GM19324 (cell line): ENCODE results near the gene GATAD1.
"Not testable (repeated sequence)": the region's sequence is repeated elsewhere in the genome, so short reads cannot be mapped to it uniquely, and the experiment has no call there.

Source experiments
- ATAC-seq: cut with Tn5 transposase; IDR thresholded peaks from one replicate; pipeline ENCODE4 v1.9.1; 2021; ENCODE audit warnings: mild to moderate bottlenecking, moderate library complexity; ENCODE audit not compliant: unreplicated experiment, low FRiP score

Gene GATAD1

DNA sequence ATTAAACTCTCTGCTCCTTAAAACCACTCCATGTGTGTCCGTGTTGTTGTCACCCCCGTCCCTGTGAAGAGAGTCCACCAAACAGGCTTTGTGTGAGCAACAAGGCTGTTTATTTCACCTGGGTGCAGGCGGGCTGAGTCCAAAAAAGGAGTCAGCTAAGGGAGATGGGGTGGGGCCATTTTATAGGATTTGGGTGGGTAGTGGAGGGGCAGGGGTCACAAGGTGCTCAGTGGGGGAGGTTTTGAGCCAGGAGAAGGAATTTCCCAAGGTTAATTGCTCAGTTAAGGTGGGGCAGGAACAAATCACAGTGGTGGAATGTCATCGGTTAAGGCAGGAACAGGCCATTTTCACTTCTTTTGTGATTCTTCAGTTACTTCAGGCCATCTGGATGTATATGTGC lies 31.9 kb downstream of the GATAD1 start:
- not testable (repeated sequence) for ATAC-seq

- ATAC-seq: not testable (repeated sequence)
These were observed 36.3 kb downstream of the GATAD1 start for GRCh38 chr7:92483624-92484023.

- ATAC-seq: not testable (repeated sequence)
These were observed 36.9 kb downstream of the GATAD1 start for GRCh38 chr7:92484226-92484625.

GRCh38 chr7:92485267-92485892 lies 38.1 kb downstream of the GATAD1 start:
- ATAC-seq: no peak

GRCh38 chr7:92485974-92486373 lies 38.7 kb downstream of the GATAD1 start:
- no peak for ATAC-seq

DNA sequence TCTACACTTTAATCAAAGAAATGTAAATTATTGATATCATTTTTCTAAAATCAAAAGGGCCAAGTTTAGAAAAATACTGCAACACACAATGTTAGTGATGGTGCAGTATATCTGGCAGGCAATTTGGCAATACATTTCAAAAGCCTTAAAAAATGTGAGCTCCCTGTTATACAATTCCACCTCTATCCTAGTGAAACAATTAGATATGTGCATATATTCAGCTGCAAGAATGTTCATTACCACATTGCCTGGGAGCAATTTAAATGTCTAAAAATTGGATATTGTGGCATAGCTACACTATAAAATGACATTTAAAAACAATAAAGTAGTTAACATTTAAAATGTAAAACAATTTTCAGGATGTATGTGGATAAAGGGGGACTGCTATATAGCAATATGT lies 40.5 kb downstream of the GATAD1 start:
- no peak for ATAC-seq

GRCh38 chr7:92489634-92490033 lies 42.4 kb downstream of the GATAD1 start:
- ATAC-seq: no peak

- no peak for ATAC-seq
These were observed 49.6 kb downstream of the GATAD1 start for GRCh38 chr7:92496876-92497275.

DNA sequence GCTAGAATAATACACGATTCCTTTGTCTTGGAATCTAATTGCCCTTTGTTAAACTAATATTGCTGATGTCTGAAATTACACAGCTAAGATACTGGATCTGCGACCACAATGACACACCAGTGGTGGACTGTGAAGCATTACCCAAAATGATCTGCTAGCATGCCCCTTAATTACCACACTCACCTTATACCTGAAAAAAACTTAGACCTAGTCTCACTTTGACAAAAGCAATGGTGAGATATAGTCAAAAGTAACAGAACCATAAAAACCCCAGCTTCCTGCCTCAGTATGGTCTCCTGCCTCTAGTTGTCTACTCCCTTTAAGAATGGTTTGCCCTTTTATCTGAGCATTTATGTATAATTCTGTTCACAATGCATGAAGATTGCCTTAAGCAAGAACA lies 51.3 kb downstream of the GATAD1 start:
- ATAC-seq: no peak

DNA sequence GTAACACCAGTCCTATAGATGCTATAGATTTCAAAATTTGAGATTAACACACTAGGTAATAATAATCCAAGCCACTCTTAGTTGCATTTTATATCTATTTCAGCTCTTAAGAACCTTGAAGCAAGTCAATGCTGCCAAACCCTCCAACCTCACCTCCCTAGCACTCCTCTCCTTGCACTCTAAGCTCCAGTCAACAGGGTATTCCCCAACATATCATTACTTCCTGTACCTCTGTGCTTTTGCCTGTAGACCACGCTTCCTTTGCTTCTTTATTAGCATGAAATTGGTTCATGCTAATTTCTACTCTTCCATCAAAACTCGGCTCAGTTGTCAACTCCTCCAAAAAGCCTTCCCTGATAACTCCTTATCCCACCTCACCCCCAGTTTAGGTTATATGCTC lies 56.5 kb downstream of the GATAD1 start:
- ATAC-seq: no peak

- no peak for ATAC-seq
These were observed 57.3 kb downstream of the GATAD1 start for GRCh38 chr7:92504563-92504962.

DNA sequence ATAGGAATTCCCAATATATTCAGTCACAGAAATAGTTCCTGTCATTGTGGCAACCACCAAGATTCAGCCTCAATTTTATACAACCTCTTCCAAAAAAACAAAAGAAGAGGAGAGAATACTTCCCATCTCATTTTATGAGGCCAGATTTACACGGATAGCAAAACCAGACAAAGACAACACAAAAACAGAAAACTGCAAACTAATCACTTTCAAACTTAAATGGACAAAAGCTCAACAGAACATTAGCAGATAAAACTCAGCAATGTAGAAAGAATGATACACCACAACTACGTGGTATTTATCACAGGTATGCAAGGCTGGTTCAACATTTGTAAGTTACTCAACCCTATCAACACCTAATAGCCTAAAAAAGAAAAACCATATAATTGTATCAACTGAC lies 59.1 kb downstream of the GATAD1 start:
- ATAC-seq: no peak

GRCh38 chr7:92508946-92509345 lies 61.7 kb downstream of the GATAD1 start:
- no peak for ATAC-seq
